Psoas muscle (tissue), 8 donors: ENCODE results near the gene SH3BP4. TPM values are rescaled to one million over a fixed set of nuclear protein-coding genes. Genes with fewer than 3 reads are reported as not detected.
A peak's percentile ranks its signal among the peaks of the same experiment; 100 is the strongest.

Experiments used
- ATAC-seq, 4 donors: fragments of 200-7000 bp; cut with Tn5 transposase; one replicate each; pipeline ENCODE4 v1.9.1; 2020; ENCODE audit warnings: moderate library complexity in 3 of 4, mild to moderate bottlenecking in 2 of 4
- DNase-seq, 2 donors: peaks; one replicate each; pipeline ENCODE4 v3.0.0-alpha.2; 2020
- H3K27ac ChIP-seq: fragments of 200-600 bp; one replicate; pipeline ENCODE4 v1.8.0; 2022
- H3K27me3 ChIP-seq, 3 donors: fragments of 200-600 bp in 1 of 3; one replicate each; pipeline versions ENCODE4 v1.6.1 to v1.8.0; 2013 to 2022; ENCODE audit warnings: low read length in 2 of 3, mild to moderate bottlenecking in 2 of 3, moderate library complexity in 1 of 3; ENCODE audit not compliant: insufficient read depth in 3 of 3
- H3K36me3 ChIP-seq, 2 donors: fragments of 200-600 bp in 1 of 2; one replicate each; pipeline versions ENCODE4 v1.6.1 to v1.8.0; 2013 to 2022; ENCODE audit warnings: low read depth in 1 of 2, mild to moderate bottlenecking in 1 of 2, moderate library complexity in 1 of 2; ENCODE audit not compliant: insufficient read depth in 1 of 2
- H3K4me1 ChIP-seq: fragments of 200-600 bp; one replicate; pipeline ENCODE4 v1.8.0; 2022
- H3K4me3 ChIP-seq: fragments of 200-600 bp; one replicate; pipeline ENCODE4 v1.8.0; 2022; ENCODE audit warnings: mild to moderate bottlenecking
- H3K9me3 ChIP-seq: fragments of 200-600 bp; one replicate; pipeline ENCODE4 v1.8.0; 2022
- WGBS, 3 donors: extraction: QIAGEN DNeasy Blood & Tissue Kit; methylation state at CpG; one replicate each; pipeline versions ENCODE4 v1.1.6 to v1.1.7; 2013; 5-methylcytosine and 5-hydroxymethylcytosine counted together
- intact Hi-C, 2 donors: fragments of 100-400 bp; cut with DNase I; formaldehyde crosslinking; loops; one replicate each; pipeline versions ENCODE4 v1.11.0 to v1.14.2; 2022
- polyA plus RNA-seq, 3 donors: library from polyadenylated mRNA; stranded (reverse); fragments of 200-250 nt; gene quantifications; one replicate each; pipeline ENCODE4 v1.2.3, GENCODE V29; 2013
- total RNA-seq, 4 donors: library from RNA; stranded (reverse); fragmentation: NEBNext Ultra II Directional in 2 of 4; extraction: Animal tissue kit (Norgen Biotek cat#: 25700) in 2 of 4; gene quantifications; one replicate each; pipeline versions ENCODE4 v1.2.1 to v1.2.4, GENCODE V29; 2021 to 2023
- TF ChIP-seq, protein P1 (sequence below): fragments of 200-600 bp; IDR thresholded peaks from one replicate; pipeline ENCODE4 v1.8.0; 2022; ENCODE audit warnings: antibody characterized with exemption
- donor health status: healthy with polysubstance abuse.
- donor health status: DM: no; HTN: no; CAD: no; lungs with moderate emphysema.
- donor health status: Bipolar disorder and iron deficiency.
- donor health status: healthy.
- donor health status: DM: yes; HTN: yes; CAD: no.
- donor health status: DM: no; HTN: no; CAD: no.
- donor health status: DM: no; HTN: no; CAD: no.
- donor health status: DM: yes; HTN: yes; CAD: no.

Gene SH3BP4
- total and polyA plus RNA-seq, 7 donors, result 3.0 to 14.9 (median 9.4) TPM

DNA sequence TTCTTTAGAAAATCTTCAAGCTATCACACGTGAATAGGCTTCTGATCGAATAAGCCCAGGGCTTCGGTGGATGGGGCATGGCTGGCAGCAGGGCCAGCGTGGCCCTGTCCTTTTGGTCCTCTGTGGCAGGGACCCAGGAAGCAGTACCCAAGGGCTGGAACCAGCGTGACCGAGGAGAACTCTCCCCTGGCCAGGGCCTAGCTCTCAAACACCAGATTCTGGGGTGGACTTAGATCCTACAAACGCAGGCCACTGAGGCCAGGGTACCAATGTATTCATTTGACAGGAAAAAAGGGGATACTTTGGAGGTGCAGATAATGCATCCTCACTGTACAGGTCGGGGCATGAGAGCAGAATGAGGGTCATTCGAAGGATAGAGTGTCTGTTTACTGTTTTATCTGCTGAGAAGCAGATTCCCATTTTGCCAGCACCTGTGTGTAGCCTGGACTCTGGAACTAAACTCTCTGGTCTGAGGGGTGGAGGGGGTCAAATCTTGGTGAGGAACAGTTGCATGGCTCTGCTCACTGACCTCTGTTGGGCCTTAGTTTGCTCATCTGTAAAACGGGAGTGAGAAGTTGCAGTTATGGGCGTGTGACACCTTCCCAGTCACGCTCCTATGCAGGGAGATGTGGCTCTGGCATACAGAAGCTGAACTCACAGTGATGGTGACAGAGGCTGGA is 51.4 kb downstream of the SH3BP4 start:
- Histone ChIP-seq H3K9me3 (no peaks in the 10 kb centered on the region), H3K4me1 (peaks cover 11% of the 10 kb centered on the region), H3K36me3 (no peaks in the 10 kb centered on the region), H3K27me3 (no peaks in the 10 kb centered on the region), H3K4me3 (no peak overlapping the region), H3K27ac (no peak overlapping the region)
- TF ChIP-seq, protein P1, sequence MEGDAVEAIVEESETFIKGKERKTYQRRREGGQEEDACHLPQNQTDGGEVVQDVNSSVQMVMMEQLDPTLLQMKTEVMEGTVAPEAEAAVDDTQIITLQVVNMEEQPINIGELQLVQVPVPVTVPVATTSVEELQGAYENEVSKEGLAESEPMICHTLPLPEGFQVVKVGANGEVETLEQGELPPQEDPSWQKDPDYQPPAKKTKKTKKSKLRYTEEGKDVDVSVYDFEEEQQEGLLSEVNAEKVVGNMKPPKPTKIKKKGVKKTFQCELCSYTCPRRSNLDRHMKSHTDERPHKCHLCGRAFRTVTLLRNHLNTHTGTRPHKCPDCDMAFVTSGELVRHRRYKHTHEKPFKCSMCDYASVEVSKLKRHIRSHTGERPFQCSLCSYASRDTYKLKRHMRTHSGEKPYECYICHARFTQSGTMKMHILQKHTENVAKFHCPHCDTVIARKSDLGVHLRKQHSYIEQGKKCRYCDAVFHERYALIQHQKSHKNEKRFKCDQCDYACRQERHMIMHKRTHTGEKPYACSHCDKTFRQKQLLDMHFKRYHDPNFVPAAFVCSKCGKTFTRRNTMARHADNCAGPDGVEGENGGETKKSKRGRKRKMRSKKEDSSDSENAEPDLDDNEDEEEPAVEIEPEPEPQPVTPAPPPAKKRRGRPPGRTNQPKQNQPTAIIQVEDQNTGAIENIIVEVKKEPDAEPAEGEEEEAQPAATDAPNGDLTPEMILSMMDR, result no peak
- intact Hi-C loops, result no loop called here
- WGBS, 3 donors, result 58 to 84% (median 61%) methylated on average over 12 of the region's 12 CpGs
- DNase-seq, result peak in 1 of 2 donors; percentile 38
- no peak for ATAC-seq

DNA sequence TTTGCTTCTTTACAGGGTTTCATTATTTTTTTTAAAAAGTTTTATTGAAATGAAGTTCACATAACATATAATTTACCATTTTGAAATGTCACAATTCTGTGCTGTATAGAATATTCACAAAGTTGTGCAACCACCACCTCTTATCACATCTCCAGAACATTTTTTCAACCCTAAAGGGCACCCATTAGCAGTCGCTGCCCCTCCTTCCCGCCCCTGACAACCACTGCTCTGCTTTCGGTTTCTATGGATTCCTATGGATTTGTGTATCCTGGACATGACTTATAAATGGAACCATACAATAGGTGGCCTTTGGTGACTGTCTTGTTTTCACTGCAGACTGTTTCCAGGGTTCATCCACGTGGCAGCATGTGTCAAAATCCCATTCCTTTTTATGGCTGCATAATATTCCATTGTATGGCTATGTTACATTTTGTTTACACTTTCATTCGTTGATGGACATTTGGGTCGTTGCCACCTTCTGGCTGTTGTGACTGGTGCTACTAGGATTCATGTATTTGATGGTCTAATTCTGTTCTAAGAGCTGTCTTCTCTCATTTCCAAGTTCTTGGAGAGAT is 52.6 kb downstream of the SH3BP4 start:
- H3K4me3 ChIP-seq, result no peak overlapping the region
- intact Hi-C loops, result no loop called here
- DNase-seq (peak in 1 of 2 donors; percentile 4), ATAC-seq (no peak)
- peaks cover 11% of the 10 kb centered on the region for H3K4me1 ChIP-seq
- H3K36me3 ChIP-seq, result no peaks in the 10 kb centered on the region
- 91 to 93% (median 91%) methylated on average over 6 of the region's 6 CpGs for WGBS, 3 donors
- H3K27me3 ChIP-seq, result no peaks in the 10 kb centered on the region
- no peak overlapping the region for H3K27ac ChIP-seq
- H3K9me3 ChIP-seq, result no peaks in the 10 kb centered on the region
- TF ChIP-seq, protein P1, result no peak

DNA sequence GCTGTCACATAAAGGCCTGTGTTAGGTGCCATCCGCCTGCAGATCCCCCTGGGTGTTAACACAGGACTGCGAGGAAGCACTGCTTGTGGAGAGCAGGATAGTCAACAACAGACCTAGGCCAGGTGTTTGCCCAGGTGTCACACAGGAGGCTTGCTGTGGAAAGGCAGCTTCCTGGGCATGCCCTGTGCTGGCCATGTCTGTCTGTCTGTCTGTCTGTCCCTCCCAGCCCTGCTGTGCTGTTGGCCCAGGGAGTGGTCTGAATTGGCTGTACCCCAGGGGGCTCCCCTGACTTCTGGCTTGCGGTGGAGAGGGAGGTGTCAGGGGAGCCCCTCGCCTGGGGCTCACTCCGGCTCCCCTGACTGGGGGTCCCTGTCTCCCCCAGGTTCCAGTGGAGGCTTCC is 53.2 kb downstream of the SH3BP4 start:
- TF ChIP-seq, protein P1, result no peak
- DNase-seq (peak in 1 of 2 donors; percentile 30), ATAC-seq (no peak)
- no peak overlapping the region for H3K4me3 ChIP-seq
- H3K27ac ChIP-seq, result no peak overlapping the region
- H3K9me3 ChIP-seq, result no peaks in the 10 kb centered on the region
- WGBS, 3 donors, result 91 to 96% (median 92%) methylated on average over 4 to 5 of the region's 5 CpGs
- no peaks in the 10 kb centered on the region for H3K27me3 ChIP-seq
- H3K36me3 ChIP-seq, result no peaks in the 10 kb centered on the region
- intact Hi-C loops, result loop anchor here in 1 of 2 donors (5.0 kb wide), 1 partner anchor 102 kb away; no protein-coding TSS in a partner anchor
- H3K4me1 ChIP-seq, result peaks cover 11% of the 10 kb centered on the region

DNA sequence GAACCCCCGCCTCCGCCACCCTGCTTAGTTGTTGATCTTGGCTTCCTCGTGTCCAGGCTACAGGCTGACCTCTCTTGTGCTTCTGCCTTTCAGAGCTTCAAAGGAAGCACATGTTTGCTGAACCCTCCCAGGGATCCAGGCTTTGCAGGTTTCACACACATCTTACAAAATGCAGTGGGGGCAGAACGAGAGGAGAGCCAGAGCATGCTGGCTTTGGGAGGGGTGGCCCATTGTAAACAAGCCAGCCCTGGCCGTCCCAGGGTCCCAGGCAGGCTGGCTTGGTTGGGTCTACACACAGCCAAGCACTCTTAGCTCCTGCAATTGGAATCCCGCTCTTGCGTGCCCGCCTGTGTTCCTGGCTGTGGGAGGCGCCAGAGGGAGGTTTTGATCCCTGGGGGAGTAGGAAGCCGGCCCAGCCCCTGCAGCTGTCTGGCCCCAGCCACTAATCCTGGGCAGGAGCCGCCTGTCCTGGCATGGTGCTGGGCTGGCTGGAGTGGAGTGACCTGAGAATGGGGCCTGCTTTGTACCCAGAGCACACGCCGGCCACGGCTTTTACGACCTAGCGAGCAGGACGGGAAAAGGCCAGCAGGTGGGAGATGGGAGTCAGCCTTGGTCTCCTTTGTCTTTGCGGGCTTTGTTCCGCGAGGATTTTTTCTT is 53.9 kb downstream of the SH3BP4 start:
- 17 to 26% (median 24%) methylated on average over 20 of the region's 20 CpGs for WGBS, 3 donors
- DNase-seq, result peak; percentile 80 to 91

More for the DNA sequence above, 53.9 kb downstream of the SH3BP4 start:
- no peaks in the 10 kb centered on the region for H3K27me3 ChIP-seq
- TF ChIP-seq, protein P1, result peak; percentile 23
- intact Hi-C loops, result loop anchor here in 1 of 2 donors (2.0 to 5.0 kb wide), 2 partner anchors 49 to 102 kb away; no protein-coding TSS in a partner anchor
- peaks cover 11% of the 10 kb centered on the region for H3K4me1 ChIP-seq
- H3K9me3 ChIP-seq, result no peaks in the 10 kb centered on the region
- ATAC-seq, result peak; percentile 91 to 95 (median 94)
- H3K27ac ChIP-seq, result no peak overlapping the region
- H3K4me3 ChIP-seq, result no peak overlapping the region
- no peaks in the 10 kb centered on the region for H3K36me3 ChIP-seq
